ENCODE measurements around the gene PCGF3.
"Not testable (repeated sequence)": the region's sequence is repeated elsewhere in the genome, so short reads cannot be mapped to it uniquely, and the experiment has no call there.

PCGF3 gene

DNA sequence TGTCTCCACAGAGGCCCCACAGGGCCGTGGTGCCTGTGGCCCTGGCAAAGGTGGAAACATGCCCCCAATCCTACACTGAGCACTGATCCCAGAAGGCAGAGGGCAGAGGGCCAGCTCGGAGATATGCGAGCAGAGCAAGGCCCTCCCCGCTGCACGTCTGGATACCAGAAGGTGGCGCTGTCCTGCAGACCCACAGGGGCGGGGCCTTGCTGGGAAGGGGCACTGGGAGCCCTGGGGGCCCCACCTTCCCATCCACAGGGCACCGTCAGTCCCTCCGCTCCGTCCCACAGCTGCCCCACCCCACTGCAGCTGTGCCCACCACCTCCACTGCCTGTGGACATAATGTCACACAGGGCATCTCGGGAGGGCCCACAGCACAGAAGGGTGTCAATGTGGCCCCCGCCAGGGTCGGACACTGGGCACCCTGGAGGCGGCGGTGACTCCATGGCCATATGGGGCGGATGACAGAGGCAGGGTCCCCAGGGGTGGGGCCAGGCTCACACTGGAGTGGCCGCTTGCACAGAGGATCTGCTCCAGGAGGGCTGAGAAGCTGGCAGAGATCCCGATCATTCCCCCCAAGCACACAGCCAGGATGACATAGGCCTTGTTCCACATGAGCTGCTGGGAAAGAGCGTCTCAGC, 21.5 kb upstream of the PCGF3 start:
- peak; percentile 61 for DNase-seq

DNA sequence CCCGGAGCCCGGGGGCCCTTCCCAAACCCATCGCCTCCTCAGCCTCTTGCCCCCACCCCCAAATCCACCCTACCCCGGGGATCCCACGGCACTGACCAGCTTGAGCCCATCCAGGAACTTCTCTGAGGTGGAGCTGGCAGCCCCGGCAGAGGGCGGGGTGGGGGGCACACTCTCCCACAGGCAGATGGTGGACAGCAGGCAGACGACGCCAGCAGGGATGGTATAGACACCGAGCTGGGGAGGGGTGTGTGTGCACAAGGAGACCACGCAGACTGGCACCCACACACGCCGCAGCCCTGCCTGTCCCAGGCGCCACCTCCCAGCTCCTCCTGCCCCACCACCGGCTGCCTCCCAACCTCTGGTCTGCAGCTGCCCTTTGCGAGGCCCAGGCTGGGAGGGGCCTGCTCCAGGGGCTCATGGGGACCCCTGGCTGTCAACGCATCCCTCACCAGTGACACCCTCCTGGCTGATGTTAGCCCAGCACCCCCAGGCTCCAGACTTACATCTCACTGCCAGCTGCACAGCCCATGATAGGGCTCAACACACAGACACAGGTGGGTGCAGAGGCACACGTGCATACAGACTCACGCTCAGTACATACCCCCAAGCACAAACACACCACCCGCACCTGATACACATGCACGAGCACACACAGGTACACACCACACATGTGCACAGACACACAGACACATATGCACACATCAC, 20.9 kb upstream of the PCGF3 start:
- DNase-seq: no peak

DNA sequence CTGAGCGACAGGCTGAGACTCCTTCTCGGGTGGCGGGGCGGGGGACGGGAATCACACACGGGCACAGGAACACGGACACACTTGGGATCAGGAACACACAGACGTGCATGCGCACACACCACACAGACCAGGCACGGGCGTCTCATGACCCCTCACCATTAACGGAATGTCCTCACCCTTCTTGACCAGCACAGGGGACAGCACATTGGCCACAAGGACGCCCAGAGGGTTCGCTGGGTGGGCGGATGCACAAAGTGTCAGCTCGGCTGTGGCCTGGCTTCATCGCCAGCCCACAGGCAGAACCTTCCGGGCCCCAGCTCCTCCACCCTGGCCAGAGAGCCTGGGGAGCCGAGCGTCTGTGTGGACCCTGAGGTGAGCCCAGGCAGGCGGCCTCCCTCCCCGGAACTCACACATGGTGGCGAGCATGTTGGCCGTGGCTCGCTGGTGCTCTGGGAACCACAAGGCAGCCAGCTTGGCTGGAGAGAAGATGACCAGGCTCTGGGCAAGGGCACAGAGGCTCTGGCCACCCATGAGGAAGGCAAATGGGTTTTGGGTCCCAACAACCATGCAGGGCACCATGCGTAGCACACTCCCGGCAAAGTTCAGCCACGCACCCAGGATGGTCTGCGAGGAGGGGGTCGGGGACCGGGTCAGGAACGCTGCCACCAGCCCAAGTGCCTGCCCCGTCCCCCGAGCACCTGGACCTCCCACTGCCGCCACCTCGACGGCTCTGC, 19.8 kb upstream of the PCGF3 start:
- no peak for DNase-seq

DNA sequence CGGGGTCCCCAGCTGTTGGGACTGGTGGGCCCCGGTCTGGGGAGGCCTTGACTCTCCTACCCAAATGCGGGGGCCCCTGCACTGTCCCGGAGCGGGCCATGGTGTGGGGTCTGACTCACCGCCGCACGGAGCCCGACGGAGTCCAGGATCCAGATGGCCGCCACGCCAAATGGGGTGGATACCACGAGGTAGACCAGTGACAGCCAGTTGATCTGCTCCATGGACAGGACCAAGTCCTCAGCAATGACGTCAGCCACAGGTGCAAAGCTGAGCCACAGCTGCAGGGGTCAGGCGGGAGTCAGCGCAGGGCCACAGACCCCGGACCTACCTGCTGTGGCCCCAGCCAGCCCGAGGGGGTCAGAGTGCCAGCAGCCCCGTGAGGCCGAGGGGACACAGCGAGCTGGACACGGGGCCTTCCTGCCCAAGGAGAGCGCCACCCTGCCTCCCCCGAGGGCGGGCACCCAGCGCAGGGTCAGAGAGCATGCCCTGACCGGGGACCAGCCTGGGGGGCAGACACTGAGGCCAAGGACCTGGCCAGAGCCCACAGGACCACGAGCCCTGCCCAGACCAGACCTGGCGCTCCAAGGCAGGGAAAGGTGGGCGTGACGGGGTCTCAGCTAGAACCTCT, 19.1 kb upstream of the PCGF3 start:
- no peak for DNase-seq

DNA sequence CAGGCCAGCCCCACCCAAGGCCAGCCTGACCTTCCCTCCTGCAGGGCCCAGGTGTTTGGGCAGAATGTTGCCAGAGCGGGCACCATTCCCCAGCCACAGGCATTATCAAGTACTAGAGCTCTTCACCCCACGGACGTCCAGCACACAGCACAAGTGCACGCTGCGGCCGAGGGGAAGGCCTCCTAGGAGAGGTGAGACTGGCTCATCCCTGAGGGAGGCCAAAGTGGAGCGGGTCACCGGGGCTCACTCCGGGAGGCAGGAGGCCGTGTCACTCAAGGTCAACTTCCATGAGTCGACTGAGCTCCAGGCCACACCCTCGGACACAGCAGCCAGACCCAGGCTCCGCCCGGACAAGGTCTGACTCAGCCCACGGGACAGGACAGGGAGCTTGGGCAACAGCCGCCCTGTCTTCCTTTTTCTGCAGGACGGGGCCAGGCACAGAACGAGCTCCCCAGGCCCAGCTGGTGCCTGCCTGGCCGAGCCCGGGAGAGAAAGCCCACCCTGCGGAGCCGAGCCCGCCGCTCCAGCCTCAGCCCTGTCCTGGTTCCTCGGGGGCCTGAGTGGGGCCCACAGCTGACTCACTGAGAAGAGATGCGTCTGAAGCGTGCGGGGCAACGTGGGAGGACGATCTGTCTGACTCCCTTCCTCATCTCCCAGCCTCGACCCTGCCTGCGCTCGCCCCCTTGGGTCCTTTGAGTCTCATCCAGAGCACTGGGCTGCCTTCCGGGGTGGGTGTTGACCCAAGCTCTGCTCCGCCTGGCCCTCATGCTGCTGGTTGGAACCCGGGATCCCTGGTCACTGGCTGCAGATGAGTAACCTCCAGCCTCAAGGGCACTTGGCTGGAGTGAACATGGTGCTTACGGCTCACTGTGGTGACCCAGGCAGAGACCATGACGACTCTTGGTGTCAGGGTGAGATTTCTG, 18.3 kb upstream of the PCGF3 start:
- peak; percentile 96 for DNase-seq

DNA sequence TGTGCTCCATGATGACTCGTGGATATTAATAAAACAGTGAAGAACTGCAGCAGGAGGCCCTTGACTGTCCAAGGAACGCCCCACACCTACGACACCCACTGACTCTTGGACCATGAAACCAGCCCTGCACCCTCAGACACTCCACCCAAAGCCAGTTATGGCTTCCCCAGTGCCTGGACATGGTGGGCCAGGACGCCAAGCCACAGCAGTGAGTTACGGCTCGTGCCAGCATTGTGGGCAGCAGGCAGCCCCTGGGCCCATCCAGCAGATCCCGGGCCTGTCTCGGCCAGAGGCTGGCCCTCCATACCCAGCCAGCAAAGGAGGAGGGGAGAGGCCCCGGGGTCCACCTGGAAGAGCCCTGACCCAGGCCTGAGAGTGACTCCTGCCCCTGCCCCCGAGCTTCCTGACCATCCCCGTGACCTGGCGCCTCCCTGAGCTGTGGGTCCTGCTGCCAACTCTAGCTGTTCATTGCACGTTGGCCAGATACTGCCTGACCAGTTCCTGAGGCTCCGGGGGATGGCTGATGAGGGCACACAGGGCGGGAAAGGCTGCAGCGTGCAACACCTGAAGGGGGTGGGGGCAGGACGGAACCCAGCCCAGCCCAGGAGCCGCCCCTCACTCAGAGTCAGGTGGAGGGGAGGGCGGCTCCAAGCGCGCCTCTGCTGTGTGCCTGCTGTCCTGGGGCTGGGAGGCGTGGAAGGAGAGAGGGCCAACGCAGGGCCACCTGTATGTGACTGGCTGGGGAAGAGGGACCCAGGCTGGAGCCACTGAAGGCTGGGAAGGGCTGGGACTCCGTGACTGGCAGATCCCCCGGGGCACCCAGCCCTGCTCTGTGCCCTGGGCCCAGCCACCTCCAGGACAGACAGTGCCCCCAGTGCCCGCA, 17.4 kb upstream of the PCGF3 start:
- no peak for DNase-seq

DNA sequence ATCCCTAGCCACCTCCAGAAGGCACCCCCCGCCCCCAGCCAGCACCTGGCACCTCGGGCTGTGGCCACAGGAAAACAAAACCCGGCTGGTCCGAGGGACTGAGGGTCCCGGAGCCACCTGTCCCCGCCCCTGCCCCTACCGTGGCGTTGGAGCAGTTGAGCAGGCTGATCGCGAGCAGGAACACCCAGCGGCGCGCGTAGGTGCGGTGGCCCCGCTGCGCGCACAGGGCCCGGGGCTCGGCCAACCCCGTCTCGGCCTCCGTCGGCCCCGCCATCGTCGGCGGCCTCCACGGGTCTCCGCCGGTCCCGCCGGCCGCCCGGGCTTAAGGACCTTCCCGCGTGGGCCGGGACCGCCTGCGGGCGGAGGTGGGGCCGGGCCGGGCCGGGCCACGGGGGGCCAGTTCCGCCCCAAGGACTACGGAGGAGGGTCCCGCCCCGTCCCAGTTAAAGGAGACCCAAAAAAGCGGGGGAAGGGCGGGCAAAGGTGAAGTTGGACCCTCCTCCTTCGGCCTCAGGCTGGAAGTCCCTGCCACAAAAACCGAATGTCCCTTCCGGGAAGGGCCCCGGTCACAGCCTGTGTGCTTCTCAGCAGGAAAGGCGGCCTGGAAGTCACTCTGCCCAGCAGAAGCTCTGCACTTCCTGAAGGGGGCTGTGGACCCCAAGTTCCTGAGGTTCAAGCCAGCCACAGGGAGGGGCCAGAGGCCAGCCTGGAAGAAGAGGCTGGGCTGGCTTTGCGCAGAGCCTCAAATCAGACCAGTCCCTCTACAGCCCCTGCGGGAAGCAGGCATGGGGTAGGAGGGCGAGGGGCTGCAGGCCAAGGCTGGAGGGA, 16.6 kb upstream of the PCGF3 start, which contains the start of gene SLC49A3:
SLC49A3 (minus strand) TSS at position 298 of the 828 bp plus-strand sequence; CDS start at position 274, 24 bp downstream.
- peak; percentile 43 for DNase-seq

DNA sequence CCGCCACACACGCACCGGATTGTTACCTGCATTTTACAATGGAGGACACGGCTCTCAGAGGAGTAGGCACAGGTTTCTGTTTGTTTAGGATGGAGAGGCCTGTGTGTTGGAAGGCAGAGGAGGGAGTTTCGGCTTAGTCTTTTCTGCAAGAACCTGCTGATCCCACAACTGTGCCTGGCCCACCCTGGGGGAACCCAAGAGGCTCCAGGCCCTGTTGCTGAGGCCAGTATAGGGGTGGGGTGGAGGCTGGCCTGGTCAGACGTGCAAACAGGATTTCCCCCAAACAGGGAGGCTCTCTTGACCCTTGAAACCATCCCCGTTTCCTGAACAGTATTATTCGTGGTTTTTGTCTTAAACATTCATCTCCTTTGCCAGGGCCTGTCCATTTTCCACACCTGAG, 15.9 kb upstream of the PCGF3 start:
- DNase-seq: no peak

DNA sequence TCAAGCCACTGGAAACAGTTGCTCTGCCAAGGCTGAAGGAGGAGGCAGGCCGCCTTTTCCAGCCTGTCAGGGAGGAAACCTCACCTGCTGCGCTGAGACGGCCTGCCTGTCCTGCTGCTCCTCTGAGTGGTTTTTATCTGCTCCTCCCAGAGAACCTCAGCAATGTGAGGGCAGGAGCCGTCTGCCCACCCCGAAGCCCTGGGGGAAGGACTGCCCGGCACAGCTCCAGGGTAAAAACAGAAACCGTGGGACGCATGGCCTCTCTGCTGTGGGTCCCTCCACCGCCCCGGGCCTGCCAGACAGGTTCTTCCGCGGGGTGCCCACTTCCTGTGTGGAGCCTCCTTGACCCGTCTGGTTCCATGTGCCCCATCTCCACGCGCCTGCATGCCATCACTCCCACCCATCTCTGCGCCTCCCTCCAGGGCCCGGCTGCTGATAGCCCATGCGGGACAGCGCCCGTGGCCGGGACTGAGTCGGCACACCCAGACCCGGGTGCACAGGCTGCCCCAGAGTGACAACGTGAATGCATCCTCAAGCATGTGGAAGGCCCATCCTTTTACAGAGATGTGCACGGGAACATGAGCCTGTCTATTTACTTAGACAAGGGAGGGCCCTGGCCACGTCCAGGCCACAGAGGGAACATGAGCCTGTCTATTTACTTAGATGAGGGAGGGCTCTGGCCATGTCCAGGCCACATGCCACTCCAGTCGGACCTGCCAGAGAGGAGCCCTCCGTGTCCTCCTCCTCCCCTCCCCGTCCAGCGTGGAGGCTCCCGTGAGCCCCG, 12.7 kb upstream of the PCGF3 start:
- DNase-seq: no peak

DNA sequence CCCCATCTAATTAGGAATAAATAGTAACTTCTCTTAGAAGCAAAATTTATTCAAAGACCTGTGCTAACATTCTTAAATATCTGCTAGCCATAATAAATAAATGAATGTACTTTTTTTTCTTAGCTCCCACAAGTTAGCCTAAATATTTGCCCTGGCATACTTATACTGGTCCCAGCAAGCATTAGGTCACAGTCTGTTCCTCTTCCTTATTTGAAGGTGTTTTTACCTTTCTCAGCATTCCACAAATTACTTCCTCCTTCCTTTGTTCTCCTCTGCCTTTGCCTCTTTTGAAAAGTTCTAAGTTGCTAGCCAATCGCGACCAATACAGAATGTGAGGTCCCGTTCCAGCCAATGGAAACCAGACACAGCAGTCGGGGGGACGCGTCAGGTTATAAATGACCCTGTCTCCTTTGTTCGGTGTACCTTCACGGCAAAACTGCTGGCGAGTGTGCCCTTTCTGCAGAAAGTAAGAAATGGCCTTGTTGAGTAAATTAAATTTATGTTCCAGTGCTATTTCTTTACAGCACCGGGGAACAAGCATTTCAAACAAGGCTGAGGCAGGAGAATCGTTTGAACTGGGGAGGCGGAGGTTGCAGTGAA, 11.2 kb upstream of the PCGF3 start:
- DNase-seq: not testable (repeated sequence)

DNA sequence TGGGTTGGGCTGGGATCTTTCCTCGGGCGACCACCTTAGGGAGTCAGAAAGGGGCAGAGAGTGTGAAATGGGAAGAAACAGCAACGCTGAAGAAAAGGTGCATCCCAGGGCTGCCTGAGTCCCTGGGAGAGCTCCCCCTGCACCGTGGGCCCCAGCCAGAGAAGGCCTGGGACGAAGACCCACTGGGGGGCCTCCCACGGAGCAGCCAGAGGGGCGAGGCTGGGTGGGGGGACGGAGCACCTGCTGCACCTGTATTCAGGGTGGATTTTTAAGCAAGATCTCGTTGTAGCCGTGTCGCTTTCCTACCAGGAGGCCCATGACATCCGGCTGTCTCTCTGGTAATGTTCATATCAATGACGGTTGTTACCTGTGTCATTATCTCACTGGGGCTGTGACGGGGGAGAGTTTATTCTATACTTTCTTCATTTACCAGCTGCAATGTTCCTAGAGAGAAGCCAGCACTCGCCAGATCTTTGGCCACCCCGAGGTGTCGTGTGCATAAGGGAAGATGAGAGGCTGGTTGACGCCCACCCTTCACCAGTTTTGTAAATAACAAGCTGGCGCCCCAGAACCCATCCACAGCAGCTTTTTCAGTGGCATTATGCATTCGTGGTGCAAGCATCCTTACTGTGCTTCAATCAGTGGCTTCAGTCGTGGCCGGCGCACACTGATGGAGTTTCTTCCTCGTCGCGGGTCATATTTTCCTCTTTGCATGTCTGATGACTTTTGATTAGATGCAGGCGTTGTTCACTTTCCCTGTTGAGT, 5.6 kb upstream of the PCGF3 start:
- DNase-seq: no peak

DNA sequence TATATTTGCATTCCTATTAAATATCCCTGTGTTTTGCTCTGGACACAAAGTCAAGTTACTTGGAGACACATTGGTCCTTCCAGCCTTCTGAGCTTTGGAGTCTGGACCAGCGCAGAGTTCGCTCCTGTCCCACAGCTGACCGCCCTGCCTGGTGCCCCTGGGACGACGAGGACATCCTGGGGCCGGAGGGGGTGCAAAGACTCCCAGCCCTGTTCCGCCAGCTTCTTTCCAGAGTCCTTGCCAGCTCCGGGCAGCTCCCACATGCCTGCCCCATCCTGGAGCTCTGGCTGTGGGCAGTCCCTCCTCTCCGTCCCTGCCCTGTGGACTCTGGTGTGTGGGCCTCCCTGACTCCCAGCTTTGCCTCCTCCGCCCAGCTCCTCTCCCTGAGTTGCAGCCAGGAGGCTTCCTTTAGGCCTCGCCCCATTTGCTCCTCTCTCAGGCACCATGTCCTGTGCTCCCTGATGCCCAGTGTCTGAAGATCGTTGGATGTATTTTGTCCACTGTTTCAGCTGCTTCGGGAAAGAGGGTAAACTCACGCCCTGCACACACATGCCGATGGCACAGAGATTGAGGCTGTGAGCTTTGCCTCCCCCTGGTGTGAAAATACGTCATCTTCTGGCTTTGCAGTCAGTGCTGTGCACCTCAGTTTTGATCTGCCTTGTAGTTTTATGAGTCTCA, 4.9 kb upstream of the PCGF3 start:
- DNase-seq: no peak

DNA sequence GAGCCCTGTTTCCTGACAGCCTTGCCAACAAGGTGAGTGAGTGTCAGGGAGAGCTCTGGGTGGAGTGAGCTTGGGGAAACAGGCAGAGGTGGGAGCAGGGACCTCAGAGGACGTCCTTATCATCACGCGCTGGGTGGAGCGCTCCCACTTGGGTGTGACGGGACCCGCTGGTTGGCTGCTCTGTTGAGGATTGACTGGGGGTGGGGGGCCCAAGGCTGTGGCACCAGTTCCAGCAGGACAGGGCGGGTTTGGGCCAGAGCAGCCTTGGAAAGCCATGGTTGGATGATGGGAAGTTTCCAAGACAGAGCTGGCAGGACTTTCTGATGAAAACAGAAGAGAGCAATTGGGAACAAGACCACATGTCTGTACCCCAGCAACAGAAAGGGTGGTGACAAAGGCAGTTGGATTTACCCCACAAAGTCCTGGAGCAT, 3.0 kb upstream of the PCGF3 start:
- no peak for DNase-seq

DNA sequence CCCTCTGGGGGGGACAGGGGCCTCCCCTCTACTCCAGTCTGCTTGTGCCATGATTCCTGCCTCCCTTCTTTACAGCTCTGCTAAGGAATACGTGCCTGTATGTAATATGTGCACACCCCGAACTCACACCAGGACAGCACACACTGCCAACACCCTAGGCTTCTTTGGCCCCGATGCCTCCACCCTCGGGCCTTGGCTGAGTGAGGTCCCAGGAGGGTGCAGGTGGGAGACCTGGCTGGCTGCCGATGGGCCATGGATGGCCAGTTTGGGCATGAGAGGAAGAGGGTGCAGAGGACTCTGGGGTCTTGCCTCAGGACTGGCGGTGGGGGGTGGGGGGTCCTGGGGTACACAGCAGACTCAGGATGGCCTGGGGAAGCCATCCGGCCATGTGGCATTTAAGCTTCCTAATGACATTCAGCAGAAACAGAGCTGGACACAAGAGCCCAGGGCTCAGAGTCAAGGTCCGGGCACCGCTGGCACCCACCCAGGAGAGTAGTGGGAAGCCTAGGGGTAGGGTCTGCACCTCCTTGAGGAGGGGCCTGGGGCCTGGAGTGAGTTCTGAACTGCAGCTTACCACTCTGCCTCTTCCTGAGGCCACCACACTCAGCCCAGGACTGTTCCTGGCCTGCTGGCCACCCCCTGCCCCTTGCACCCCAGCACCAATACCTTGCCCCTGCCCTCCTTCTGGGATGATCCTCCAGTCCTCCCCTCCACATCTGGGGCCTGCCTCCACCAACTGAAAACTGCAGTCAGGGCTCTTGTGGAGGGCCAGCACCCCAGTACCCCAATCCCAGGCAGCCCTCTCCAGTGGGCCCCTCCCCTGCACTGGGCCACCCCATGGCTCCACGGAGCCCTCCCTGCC, 2.1 kb upstream of the PCGF3 start:
- no peak for DNase-seq

DNA sequence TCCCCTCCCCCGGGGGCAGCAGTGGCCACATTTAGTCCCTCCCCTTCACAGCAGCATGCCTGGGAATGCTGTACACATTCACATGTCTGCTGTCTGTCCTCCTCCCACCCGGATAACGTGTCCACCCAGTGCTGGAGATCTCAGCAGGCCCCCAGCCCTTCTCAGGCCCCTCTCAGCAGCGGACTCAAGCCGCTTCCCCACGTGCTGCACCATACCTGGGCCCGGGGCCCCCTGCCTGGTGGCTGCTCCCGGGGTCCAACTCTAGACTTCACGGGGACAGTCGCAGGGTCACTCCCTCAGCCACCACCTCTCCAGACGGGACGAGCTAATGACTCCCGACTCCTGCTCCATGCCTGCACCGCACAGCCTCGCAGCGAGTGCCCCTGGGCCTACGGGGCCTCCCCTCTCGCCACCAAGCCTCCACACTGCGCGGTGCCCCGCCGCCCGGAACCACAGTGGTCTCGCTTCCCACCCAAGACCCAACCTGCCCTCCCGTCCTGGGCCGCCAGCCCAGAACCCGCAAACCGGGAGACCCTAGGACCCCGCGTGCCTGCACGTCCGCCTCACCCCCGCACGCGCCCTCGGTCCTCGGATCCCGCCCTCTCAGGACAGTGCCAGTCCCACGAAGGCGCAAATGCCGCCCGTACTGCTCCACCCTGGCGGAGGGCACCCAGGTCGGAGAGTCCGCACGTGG, 1.3 kb upstream of the PCGF3 start:
- no peak for DNase-seq

DNA sequence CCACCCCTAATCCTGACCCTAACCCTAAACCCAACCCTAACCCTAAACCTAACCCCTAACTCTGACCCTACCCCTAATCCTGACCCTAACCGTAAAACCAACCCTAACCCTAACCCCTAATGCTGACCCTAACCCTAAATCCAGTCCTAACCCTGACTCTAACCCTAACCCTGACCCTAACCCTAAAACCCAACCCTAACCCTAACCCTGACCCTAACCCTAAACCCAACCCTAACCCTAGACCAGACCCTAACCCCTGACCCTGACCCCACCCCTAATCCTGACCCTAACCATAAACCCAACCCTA, 708 bp upstream of the PCGF3 start:
- DNase-seq: no peak
